Rectal smooth muscle tissue (tissue), 1 donor: ENCODE measurements around the gene PLXNA4.

Experiments
- H3K27ac ChIP-seq: one replicate; pipeline ENCODE4 v1.7.0; 2013; ENCODE audit warnings: low read depth, low read length, inconsistent platforms
- H3K27me3 ChIP-seq: one replicate; pipeline ENCODE4 v1.7.0; 2013; ENCODE audit warnings: low read length; ENCODE audit not compliant: control insufficient read depth, insufficient read depth
- H3K36me3 ChIP-seq: one replicate; pipeline ENCODE4 v1.7.0; 2013; ENCODE audit warnings: low read length; ENCODE audit not compliant: control insufficient read depth, insufficient read depth
- H3K4me1 ChIP-seq: one replicate; pipeline ENCODE4 v1.7.0; 2013; ENCODE audit warnings: low read length; ENCODE audit not compliant: control insufficient read depth, insufficient read depth
- H3K4me3 ChIP-seq: one replicate; pipeline ENCODE4 v1.7.0; 2013; ENCODE audit warnings: low read length
- H3K9ac ChIP-seq: one replicate; pipeline ENCODE4 v1.7.0; 2013; ENCODE audit warnings: low read length

PLXNA4 gene

GRCh38 chr7:132488634-132489302, 87.5 kb downstream of the PLXNA4 start:
- H3K36me3 ChIP-seq: no peaks in the 10 kb centered on the region
- H3K4me1 ChIP-seq: peaks cover 6% of the 10 kb centered on the region
- H3K27me3 ChIP-seq: no peaks in the 10 kb centered on the region
- no peak overlapping the region for H3K27ac ChIP-seq
- H3K9ac ChIP-seq: no peak overlapping the region
- no peak overlapping the region for H3K4me3 ChIP-seq

DNA sequence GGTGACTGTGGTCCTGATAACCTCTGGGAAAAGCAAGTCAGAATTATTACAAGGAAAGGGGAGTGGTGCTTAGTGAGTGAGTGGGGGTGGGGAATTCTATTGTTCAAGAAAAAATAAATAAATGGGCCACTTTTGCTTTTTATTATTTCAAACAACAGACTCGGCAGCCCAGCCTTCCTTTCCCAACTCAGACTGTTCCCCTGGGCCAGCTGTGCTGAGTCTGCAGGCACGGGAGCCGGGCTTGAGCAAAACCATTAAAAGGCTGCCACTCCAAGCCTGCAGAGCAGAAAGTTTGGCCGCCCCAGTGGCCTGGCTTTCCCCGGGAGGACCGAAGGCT, 90.0 kb downstream of the PLXNA4 start:
- no peak overlapping the region for H3K4me3 ChIP-seq
- H3K36me3 ChIP-seq: no peaks in the 10 kb centered on the region
- H3K4me1 ChIP-seq: peaks cover 6% of the 10 kb centered on the region
- H3K9ac ChIP-seq: no peak overlapping the region
- H3K27ac ChIP-seq: no peak overlapping the region
- H3K27me3 ChIP-seq: no peaks in the 10 kb centered on the region

DNA sequence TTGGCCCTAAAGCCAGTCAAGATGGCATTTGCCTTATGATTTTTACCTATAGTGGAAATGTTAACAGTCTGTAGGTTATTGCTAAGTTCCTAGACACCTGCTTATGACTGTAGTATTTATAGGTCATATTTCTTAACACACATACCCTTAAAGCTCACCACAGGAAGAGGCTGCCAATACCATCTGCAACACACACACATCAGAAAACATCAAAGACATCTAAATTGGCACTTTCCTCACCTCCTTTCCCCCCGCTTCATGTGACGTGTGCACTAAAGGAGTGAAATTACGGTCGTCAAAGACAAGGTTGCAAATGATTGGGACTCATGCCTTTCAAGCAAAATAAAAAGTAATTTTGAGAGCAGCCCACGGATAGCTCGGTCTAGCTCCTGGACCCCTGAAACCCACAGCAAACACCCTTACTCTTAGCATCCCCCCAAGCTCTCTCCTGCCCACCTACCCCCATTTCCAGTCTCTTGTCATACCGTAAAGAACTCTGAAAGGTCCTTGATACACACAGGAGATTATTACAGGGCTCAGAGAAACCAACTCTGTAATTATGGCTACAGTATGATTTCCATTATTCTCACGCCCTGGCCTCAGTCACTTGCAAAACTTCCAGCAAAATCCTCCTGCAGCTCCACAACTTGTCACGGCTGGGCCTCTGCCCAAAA, 90.5 kb downstream of the PLXNA4 start:
- Histone ChIP-seq H3K4me1 (peaks cover 6% of the 10 kb centered on the region), H3K4me3 (no peak overlapping the region), H3K9ac (no peak overlapping the region), H3K27ac (no peak overlapping the region), H3K27me3 (no peaks in the 10 kb centered on the region), H3K36me3 (no peaks in the 10 kb centered on the region)

GRCh38 chr7:132485136-132485535, 91.1 kb downstream of the PLXNA4 start:
- Histone ChIP-seq H3K36me3 (no peaks in the 10 kb centered on the region), H3K4me1 (peaks cover 6% of the 10 kb centered on the region), H3K9ac (no peak overlapping the region), H3K27ac (no peak overlapping the region), H3K4me3 (no peak overlapping the region), H3K27me3 (no peaks in the 10 kb centered on the region)

- no peaks in the 10 kb centered on the region for H3K36me3 ChIP-seq
- no peak overlapping the region for H3K27ac ChIP-seq
- H3K4me3 ChIP-seq: no peak overlapping the region
- peaks cover 6% of the 10 kb centered on the region for H3K4me1 ChIP-seq
- no peaks in the 10 kb centered on the region for H3K27me3 ChIP-seq
- no peak overlapping the region for H3K9ac ChIP-seq
Observed at GRCh38 chr7:132482866-132483265, 93.4 kb downstream of the PLXNA4 start.

GRCh38 chr7:132480534-132480933, 95.7 kb downstream of the PLXNA4 start:
- Histone ChIP-seq H3K27me3 (no peaks in the 10 kb centered on the region), H3K36me3 (no peaks in the 10 kb centered on the region), H3K27ac (no peak overlapping the region), H3K9ac (no peak overlapping the region), H3K4me1 (peaks cover 2% of the 10 kb centered on the region), H3K4me3 (no peak overlapping the region)

DNA sequence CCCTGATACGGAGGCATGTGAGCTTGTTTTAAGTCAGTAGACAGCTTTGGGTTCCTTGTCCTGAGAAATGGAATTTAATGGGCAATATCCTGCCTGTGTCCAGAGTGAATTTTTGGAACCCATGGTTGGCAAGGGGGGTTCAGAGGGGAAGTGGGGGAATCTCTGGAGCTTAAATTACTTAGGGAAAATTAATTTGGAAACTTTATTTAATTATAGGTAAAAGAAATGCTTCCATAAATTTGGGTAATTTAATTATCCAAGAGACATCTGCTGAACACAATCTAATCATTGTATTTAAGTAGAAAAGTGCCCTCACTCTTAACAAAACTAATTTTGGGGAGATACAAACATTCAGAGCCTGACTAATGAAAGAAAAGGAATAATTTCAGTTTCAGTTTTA, 99.7 kb downstream of the PLXNA4 start:
- Histone ChIP-seq H3K9ac (no peak overlapping the region), H3K27me3 (no peaks in the 10 kb centered on the region), H3K4me1 (no peaks in the 10 kb centered on the region), H3K27ac (no peak overlapping the region), H3K4me3 (no peak overlapping the region), H3K36me3 (no peaks in the 10 kb centered on the region)

DNA sequence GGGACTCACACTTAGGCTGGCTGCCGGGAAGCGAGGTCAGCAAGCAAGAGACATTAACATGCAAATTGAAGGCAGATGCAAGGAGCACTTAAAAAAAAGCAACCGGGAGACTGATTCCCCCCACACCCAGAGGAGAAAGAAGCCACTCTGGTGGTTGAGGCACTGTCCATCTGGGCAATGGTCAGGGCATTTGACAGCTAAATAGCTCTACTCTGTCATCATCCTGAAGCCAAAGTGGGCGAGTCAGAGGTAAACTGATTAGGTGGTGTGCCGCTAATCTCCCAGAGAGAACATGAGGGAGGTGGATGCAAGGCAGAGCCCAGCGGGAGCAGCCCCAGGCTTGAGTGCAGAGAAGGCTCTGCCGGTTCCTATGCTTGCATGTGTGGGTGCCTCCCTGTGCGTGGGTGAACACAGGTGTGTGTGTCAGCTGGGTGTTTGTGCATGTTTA, 100.6 kb downstream of the PLXNA4 start:
- H3K4me1 ChIP-seq: no peaks in the 10 kb centered on the region
- no peaks in the 10 kb centered on the region for H3K27me3 ChIP-seq
- H3K36me3 ChIP-seq: no peaks in the 10 kb centered on the region
- no peak overlapping the region for H3K9ac ChIP-seq
- no peak overlapping the region for H3K27ac ChIP-seq
- H3K4me3 ChIP-seq: no peak overlapping the region

DNA sequence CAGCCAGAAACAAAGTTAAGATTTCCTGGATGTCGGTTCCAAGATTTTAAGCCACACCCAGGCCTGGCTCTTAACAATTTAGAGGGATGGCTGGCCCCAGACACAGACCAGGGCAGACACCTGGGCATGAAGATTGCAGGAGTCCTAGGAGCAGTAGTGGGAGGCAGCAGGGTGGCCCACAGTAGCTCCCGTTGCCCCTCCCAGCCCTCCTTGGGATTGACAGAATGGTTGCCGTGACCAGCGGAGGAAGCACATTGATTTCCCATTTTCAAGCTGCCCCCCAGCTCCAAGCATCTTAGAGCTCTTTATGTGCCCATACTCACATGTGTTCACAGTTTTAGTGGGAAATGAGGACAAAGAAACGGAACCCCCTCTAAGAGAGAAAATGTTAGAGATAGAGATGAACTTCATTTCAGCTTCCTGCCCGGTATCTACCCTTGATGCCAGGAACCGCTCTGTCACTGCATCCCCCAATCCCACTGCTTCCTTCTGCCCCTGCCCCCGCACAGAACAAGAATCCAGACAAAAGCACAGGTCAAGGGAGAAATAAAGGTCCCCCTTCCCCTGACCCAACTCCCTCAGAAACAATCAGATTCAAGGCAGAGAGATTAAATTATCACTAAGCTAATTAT, 101.1 kb downstream of the PLXNA4 start:
- Histone ChIP-seq H3K27me3 (no peaks in the 10 kb centered on the region), H3K9ac (no peak overlapping the region), H3K36me3 (no peaks in the 10 kb centered on the region), H3K4me1 (no peaks in the 10 kb centered on the region), H3K4me3 (no peak overlapping the region), H3K27ac (no peak overlapping the region)

DNA sequence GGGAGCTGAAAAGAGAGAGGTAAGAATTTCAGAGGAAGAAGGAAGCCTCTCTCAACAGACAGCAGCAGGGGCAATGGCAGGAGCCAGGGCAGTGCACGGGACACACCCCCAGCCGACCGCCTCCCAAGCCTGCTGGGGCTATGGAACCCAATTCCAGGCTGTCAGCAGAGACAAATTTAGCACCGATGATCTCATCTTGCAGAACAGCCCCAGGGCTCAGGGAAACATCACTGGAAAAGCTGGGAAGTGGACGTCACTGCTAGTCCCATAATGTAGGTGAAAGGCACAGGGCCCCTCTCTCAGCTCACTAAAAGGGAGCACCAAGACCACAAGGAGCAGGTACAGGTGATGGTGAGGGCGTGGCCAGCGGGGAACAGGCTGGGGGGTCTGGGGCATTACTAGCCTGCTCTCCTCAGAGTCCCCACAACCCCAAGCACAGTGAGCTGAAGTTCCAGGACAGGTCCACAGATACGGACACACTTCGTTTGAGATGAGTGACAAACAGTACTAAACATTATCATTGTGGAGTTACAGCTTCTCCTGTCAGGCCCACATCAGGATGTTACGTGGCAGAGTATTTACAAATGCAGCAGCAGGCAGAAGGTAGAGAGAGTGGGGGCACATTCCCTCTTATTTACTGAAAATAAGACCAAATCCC, 103.7 kb downstream of the PLXNA4 start:
- Histone ChIP-seq H3K27me3 (no peaks in the 10 kb centered on the region), H3K9ac (no peak overlapping the region), H3K4me3 (no peak overlapping the region), H3K27ac (no peak overlapping the region), H3K4me1 (no peaks in the 10 kb centered on the region), H3K36me3 (no peaks in the 10 kb centered on the region)

GRCh38 chr7:132471515-132471914, 104.8 kb downstream of the PLXNA4 start:
- Histone ChIP-seq H3K9ac (no peak overlapping the region), H3K4me1 (no peaks in the 10 kb centered on the region), H3K4me3 (no peak overlapping the region), H3K27me3 (no peaks in the 10 kb centered on the region), H3K27ac (no peak overlapping the region), H3K36me3 (no peaks in the 10 kb centered on the region)

DNA sequence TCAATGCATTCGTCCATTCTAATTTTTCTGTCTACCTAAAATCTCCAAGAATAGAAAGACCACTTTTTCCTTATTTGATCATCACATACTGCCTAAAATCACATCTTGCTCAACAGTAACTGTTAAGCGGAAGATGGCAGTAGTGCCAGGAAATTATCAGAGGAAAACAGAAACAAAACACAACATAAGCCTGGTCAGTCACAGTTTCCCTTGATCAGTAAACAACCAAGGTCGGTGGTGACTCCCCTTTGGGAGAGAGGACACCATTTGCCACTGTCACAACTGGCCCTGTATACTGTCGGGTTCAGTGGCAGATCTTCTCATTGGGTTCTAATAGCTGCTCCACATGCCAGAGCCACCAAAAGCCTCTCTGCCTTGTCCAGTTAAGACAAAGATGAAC, 106.6 kb downstream of the PLXNA4 start:
- no peaks in the 10 kb centered on the region for H3K27me3 ChIP-seq
- no peak overlapping the region for H3K9ac ChIP-seq
- no peak overlapping the region for H3K4me3 ChIP-seq
- no peak overlapping the region for H3K27ac ChIP-seq
- no peaks in the 10 kb centered on the region for H3K36me3 ChIP-seq
- H3K4me1 ChIP-seq: no peaks in the 10 kb centered on the region
